Glutamatergic neuron (in vitro differentiated cells): ENCODE data around the gene MSI2. TPM values are rescaled to one million over a fixed set of nuclear protein-coding genes. Genes with fewer than 3 reads are reported as not detected.
A peak's percentile ranks its signal among the peaks of the same experiment; 100 is the strongest.
"Not testable (repeated sequence)": the region's sequence is repeated elsewhere in the genome, so short reads cannot be mapped to it uniquely, and the experiment has no call there.

Experiments used
- DNase-seq: peaks from one replicate; pipeline ENCODE4 v3.0.0; 2022
- H3K27ac Mint-ChIP-seq: one replicate; pipeline ENCODE4 v1.8.0; 2020; ENCODE audit warnings: mild to moderate bottlenecking, mixed read lengths, inconsistent platforms; ENCODE audit not compliant: unreplicated experiment
- H3K27me3 Mint-ChIP-seq: one replicate; pipeline ENCODE4 v1.8.0; 2020; ENCODE audit warnings: mild to moderate bottlenecking, moderate library complexity, mixed read lengths, inconsistent platforms; ENCODE audit not compliant: unreplicated experiment
- H3K36me3 Mint-ChIP-seq: one replicate; pipeline ENCODE4 v1.8.0; 2020; ENCODE audit warnings: mild to moderate bottlenecking, mixed read lengths, inconsistent platforms; ENCODE audit not compliant: unreplicated experiment
- H3K4me1 Mint-ChIP-seq: one replicate; pipeline ENCODE4 v1.8.0; 2020; ENCODE audit warnings: mild to moderate bottlenecking, low read depth, mixed read lengths, inconsistent platforms; ENCODE audit not compliant: unreplicated experiment
- H3K4me3 Mint-ChIP-seq: one replicate; pipeline ENCODE4 v1.8.0; 2020; ENCODE audit warnings: mild to moderate bottlenecking, mixed read lengths, inconsistent platforms; ENCODE audit not compliant: unreplicated experiment
- H3K9me3 Mint-ChIP-seq: one replicate; pipeline ENCODE4 v1.8.0; 2020; ENCODE audit warnings: mild to moderate bottlenecking, moderate library complexity, mixed read lengths, inconsistent platforms; ENCODE audit not compliant: unreplicated experiment
- total RNA-seq: library from RNA; stranded (reverse); fragmentation: NEBNext Ultra II Directional; extraction: Animal tissue kit (Norgen Biotek cat#: 25700); gene quantifications from one replicate; pipeline ENCODE4 v1.2.1, GENCODE V29; 2021; ENCODE audit not compliant: unreplicated experiment
- TF ChIP-seq, protein P1 (sequence below): fragments of 200-600 bp; sonication (generic); IDR thresholded peaks from one replicate; pipeline ENCODE4 v1.5.0; 2021; ENCODE audit not compliant: partially characterized antibody, unreplicated experiment

The MSI2 gene
- total RNA-seq, 1 donor from 2014 or later: 141 TPM

DNA sequence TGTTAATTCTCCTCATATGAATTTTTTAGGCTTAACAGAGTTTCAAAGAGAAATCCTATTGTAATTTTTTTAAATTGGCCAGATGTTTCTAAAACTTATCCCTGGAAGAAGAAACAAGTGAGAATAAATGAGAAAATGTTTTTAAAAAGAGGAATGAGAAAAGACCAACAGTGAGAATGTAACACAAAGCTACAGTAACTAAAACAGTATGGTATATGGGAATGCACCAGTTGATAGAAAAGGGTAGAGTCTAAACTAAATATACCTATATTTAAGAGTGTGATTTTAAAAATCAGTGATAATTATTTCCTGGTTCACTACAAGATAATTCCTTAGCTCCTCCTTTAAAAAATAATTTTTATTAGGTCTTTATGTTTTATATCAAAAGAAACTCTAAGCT, 360.9 kb downstream of the MSI2 start:
- peaks cover 5% of the 10 kb centered on the region for H3K27me3 Mint-ChIP-seq
- no peak overlapping the region for H3K4me3 Mint-ChIP-seq
- peaks cover 16% of the 10 kb centered on the region for H3K36me3 Mint-ChIP-seq
- peaks cover 5% of the 10 kb centered on the region for H3K4me1 Mint-ChIP-seq
- H3K27ac Mint-ChIP-seq: no peak overlapping the region
- peaks cover 9% of the 10 kb centered on the region for H3K9me3 Mint-ChIP-seq
- DNase-seq: no peak
- TF ChIP-seq, protein P1, sequence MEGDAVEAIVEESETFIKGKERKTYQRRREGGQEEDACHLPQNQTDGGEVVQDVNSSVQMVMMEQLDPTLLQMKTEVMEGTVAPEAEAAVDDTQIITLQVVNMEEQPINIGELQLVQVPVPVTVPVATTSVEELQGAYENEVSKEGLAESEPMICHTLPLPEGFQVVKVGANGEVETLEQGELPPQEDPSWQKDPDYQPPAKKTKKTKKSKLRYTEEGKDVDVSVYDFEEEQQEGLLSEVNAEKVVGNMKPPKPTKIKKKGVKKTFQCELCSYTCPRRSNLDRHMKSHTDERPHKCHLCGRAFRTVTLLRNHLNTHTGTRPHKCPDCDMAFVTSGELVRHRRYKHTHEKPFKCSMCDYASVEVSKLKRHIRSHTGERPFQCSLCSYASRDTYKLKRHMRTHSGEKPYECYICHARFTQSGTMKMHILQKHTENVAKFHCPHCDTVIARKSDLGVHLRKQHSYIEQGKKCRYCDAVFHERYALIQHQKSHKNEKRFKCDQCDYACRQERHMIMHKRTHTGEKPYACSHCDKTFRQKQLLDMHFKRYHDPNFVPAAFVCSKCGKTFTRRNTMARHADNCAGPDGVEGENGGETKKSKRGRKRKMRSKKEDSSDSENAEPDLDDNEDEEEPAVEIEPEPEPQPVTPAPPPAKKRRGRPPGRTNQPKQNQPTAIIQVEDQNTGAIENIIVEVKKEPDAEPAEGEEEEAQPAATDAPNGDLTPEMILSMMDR: no peak

DNA sequence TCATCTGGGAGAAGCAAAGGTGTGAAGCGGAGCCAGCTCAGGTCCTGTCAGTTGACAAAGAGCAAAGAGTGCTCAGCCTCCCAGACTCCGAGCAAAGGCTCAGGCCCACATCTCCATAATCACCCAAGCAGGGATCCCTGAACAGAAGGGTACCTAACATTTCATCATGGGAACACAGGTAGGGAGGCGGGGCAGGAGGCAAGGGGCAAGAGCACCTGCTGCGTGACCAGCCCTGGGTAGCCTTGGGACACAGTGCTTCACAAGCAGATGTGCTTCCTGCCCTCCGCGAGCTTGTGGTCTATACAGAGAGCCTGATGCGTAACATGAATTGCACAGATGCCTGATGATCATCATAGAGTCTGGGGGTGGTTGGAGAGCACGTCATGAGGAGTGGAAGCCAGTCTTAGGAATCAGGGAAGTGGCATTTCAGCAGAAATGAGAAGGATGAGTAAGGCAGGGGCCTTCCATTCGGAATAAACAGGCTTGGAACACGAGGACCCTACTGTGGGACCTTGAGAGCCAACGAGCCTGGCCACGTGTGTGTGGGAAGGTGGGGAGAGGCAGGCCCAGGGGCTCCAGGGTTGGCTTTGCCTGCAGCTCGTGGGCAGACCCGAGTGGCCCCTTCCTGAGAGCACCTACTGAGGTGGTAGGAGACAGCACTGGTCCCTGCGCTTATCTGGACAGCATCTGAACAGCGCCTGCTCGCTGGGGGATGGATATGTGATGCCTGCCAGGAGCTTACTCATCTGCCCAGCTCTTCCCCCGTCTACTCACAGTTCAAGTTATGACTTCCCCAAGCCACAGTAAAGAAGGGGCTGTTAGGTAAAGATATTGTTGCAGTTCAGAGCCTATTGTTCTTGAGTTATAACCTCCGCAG, 363.0 kb downstream of the MSI2 start:
- TF ChIP-seq, protein P1: no peak
- no peak overlapping the region for H3K4me3 Mint-ChIP-seq
- DNase-seq: no peak
- H3K27me3 Mint-ChIP-seq: peaks cover 5% of the 10 kb centered on the region
- H3K9me3 Mint-ChIP-seq: peaks cover 15% of the 10 kb centered on the region
- no peak overlapping the region for H3K27ac Mint-ChIP-seq
- H3K36me3 Mint-ChIP-seq: peaks cover 16% of the 10 kb centered on the region
- H3K4me1 Mint-ChIP-seq: peaks cover 24% of the 10 kb centered on the region

DNA sequence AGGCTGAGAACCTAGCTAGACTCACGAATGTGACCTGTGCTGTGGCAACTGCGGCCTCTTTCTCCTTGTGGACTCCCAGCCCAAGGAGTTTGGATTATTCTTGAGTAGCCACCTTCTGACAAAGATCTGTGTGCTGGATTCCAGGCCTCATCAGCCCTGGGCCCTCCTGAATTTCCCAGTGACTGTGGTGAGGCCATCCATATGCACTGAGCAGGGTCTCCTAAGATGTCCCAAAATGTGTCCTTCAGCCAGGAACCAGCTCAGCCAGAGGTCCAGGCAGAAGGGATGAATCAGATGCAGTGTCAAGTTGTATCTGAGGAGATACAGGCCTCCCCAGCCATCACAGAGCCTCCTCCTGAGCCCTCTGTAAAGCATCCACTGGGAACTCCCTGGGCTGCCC, 364.3 kb downstream of the MSI2 start:
- Mint-ChIP-seq H3K27me3 (peaks cover 5% of the 10 kb centered on the region), H3K9me3 (peaks cover 19% of the 10 kb centered on the region), H3K4me3 (no peak overlapping the region), H3K4me1 (peaks cover 25% of the 10 kb centered on the region), H3K27ac (no peak overlapping the region), H3K36me3 (peaks cover 16% of the 10 kb centered on the region)
- DNase-seq: no peak
- TF ChIP-seq, protein P1: no peak

DNA sequence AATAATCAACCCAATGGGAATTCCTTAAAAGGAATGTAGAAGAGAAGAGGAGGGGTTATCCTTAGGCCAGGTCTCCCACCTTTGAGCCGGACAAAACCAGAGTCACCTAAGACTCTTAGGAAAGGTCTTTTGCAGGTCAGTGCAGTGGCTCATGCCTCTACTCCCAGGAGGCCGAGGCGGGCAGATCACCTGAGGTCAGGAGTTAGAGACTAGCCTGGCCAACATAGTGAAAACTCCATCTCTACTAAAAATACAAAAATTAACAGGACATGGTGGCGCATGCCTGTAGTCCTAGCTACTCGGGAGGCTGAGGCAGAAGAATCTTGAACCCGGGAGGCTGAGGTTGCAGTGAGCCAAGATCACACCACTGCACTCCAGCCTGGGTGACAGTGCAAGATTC, 365.5 kb downstream of the MSI2 start:
- Mint-ChIP-seq H3K36me3 (peaks cover 12% of the 10 kb centered on the region), H3K9me3 (peaks cover 16% of the 10 kb centered on the region), H3K4me1 (peaks cover 25% of the 10 kb centered on the region)
- not testable (repeated sequence) for DNase-seq, H3K4me3 Mint-ChIP-seq, H3K27ac Mint-ChIP-seq, H3K27me3 Mint-ChIP-seq

DNA sequence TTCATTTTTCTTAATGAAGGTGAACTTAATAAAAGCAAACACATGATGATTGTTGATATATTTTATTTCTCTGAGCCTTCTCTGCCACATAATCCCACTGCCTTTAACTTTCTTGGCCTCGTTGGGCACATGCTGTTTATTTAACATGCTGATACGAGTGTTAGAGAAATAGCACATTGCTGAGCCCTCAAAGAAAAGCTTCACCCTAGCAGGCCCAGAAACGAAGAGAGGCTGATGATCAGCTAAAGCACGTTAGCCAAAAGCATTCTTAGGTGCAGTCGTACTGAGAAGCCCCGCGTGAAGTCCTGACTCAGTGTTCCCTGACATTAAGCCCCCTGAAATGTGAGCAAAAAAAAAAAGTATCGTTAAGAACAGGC, 366.0 kb downstream of the MSI2 start:
- peaks cover 28% of the 10 kb centered on the region for H3K4me1 Mint-ChIP-seq
- TF ChIP-seq, protein P1: no peak
- H3K9me3 Mint-ChIP-seq: peaks cover 14% of the 10 kb centered on the region
- DNase-seq: no peak
- no peak overlapping the region for H3K4me3 Mint-ChIP-seq
- H3K27me3 Mint-ChIP-seq: peaks cover 7% of the 10 kb centered on the region
- peak overlapping the region; percentile 55 for H3K27ac Mint-ChIP-seq
- H3K36me3 Mint-ChIP-seq: peaks cover 8% of the 10 kb centered on the region
